ENCODE measurements around the gene GAS2L1. TPM values are rescaled to one million over a fixed set of nuclear protein-coding genes. Genes with fewer than 3 reads are reported as not detected.

GAS2L1 gene
- total and polyA plus RNA-seq, 10 donors, result 7.0 to 41.5 (median 28.3) TPM

- TF ChIP-seq POLR2A (IDR thresholded peaks at IDR 0.05) (no peak), CTCF (IDR thresholded peaks at IDR 0.05 in 8 of 11, conservative IDR thresholded peaks at IDR 0.05 in 3 of 11) (no peak), POLR2AphosphoS5 (IDR thresholded peaks at IDR 0.05) (no peak)
Measured at GRCh38 chr22:29288837-29289236, 17.6 kb upstream of the GAS2L1 start.

GRCh38 chr22:29290061-29290460 is 16.4 kb upstream of the GAS2L1 start:
- Histone ChIP-seq H3K27ac (no peak overlapping the region), H3K4me1 (peaks cover 0 to 40% (median 7%) of the 10 kb centered on the region in 6 donors), H3K36me3 (peaks cover 25 to 100% (median 99%) of the 10 kb centered on the region in 6 donors), H3K27me3 (replicated peaks in 1 of 7) (no peaks in the 10 kb centered on the region), H3K9me3 (no peaks in the 10 kb centered on the region), H3K4me3 (no peak overlapping the region)
- no peak for DNase-seq
- WGBS, 5 donors, result 71 to 90% (median 78%) methylated on average over 5 of the region's 5 CpGs
- intact Hi-C loops (cut with DNase I; ENCODE audit: low total_unique reads), result no loop called here
- no peak for TF ChIP-seq POLR2AphosphoS5 (IDR thresholded peaks at IDR 0.05)
- TF ChIP-seq CTCF (IDR thresholded peaks at IDR 0.05 in 8 of 11, conservative IDR thresholded peaks at IDR 0.05 in 3 of 11), result no peak
- no peak for TF ChIP-seq POLR2A (IDR thresholded peaks at IDR 0.05)

More at GRCh38 chr22:29288837-29289236, 17.6 kb upstream of the GAS2L1 start:
- Histone ChIP-seq H3K27me3 (replicated peaks in 1 of 7) (no peaks in the 10 kb centered on the region), H3K9me3 (no peaks in the 10 kb centered on the region), H3K4me3 (no peak overlapping the region), H3K36me3 (peaks cover 27 to 100% (median 99%) of the 10 kb centered on the region in 6 donors), H3K4me1 (peaks cover 0 to 40% (median 7%) of the 10 kb centered on the region in 6 donors), H3K27ac (no peak overlapping the region)
- DNase-seq, result no peak
- WGBS, 5 donors, result 40 to 66% (median 46%) methylated on average over 2 of the region's 2 CpGs
- intact Hi-C loops (cut with DNase I; ENCODE audit: low total_unique reads), result no loop called here

- Histone ChIP-seq H3K4me1 (peaks cover 0 to 40% (median 7%) of the 10 kb centered on the region in 6 donors), H3K9me3 (no peaks in the 10 kb centered on the region), H3K27ac (no peak overlapping the region), H3K27me3 (replicated peaks in 1 of 7) (no peaks in the 10 kb centered on the region), H3K36me3 (peaks cover 22 to 100% (median 99%) of the 10 kb centered on the region in 6 donors), H3K4me3 (no peak overlapping the region)
- intact Hi-C loops (cut with DNase I; ENCODE audit: low total_unique reads), result no loop called here
- DNase-seq, result no peak
- 74 to 83% (median 79%) methylated on average over 7 of the region's 7 CpGs for WGBS, 5 donors
- TF ChIP-seq POLR2A (IDR thresholded peaks at IDR 0.05) (no peak), POLR2AphosphoS5 (IDR thresholded peaks at IDR 0.05) (peak in 1 of 3 donors; percentile 26), CTCF (IDR thresholded peaks at IDR 0.05 in 8 of 11, conservative IDR thresholded peaks at IDR 0.05 in 3 of 11) (no peak)
Measured at GRCh38 chr22:29291215-29291614, 15.2 kb upstream of the GAS2L1 start.

- Histone ChIP-seq H3K4me1 (peaks cover 0 to 40% (median 7%) of the 10 kb centered on the region in 6 donors), H3K9me3 (no peaks in the 10 kb centered on the region), H3K27ac (no peak overlapping the region), H3K27me3 (replicated peaks in 1 of 7) (no peaks in the 10 kb centered on the region), H3K4me3 (no peak overlapping the region), H3K36me3 (peaks cover 25 to 100% (median 99%) of the 10 kb centered on the region in 6 donors)
- intact Hi-C loops (cut with DNase I; ENCODE audit: low total_unique reads), result no loop called here
- no peak for TF ChIP-seq POLR2AphosphoS5 (IDR thresholded peaks at IDR 0.05)
- TF ChIP-seq CTCF (IDR thresholded peaks at IDR 0.05 in 8 of 11, conservative IDR thresholded peaks at IDR 0.05 in 3 of 11), result no peak
- TF ChIP-seq POLR2A (IDR thresholded peaks at IDR 0.05), result no peak
- no peak for DNase-seq
Measured at GRCh38 chr22:29292379-29292778, 14.1 kb upstream of the GAS2L1 start.
